ENCODE data around the gene TIMP2.
A peak's percentile ranks its signal among the peaks of the same experiment; 100 is the strongest.
"Not testable (repeated sequence)": the region's sequence is repeated elsewhere in the genome, so short reads cannot be mapped to it uniquely, and the experiment has no call there.

TIMP2 gene

GRCh38 chr17:78925234-78925633, at the start of gene TIMP2:
Gene TIMP2 (minus strand): TSS chr17:78925387. CDS start chr17:78925088, 299 bp downstream.
- DNase-seq (ENCODE audit: low read depth in 2 of 2), result peak; percentile 26 to 40

- DNase-seq (ENCODE audit: low read depth in 2 of 2), result no peak
Measured at GRCh38 chr17:78973792-78974520, 48.8 kb upstream of the TIMP2 start.

GRCh38 chr17:78973196-78973595, 48.0 kb upstream of the TIMP2 start:
- DNase-seq (ENCODE audit: low read depth in 2 of 2), result no peak

- DNase-seq (ENCODE audit: low read depth in 2 of 2), result no peak
Measured at GRCh38 chr17:78972507-78973105, 47.4 kb upstream of the TIMP2 start.

- no peak for DNase-seq (ENCODE audit: low read depth in 2 of 2)
Measured at GRCh38 chr17:78971756-78972506, 46.7 kb upstream of the TIMP2 start.

GRCh38 chr17:78970834-78971755, 45.9 kb upstream of the TIMP2 start:
- DNase-seq (ENCODE audit: low read depth in 2 of 2), result peak; percentile 61 to 71

GRCh38 chr17:78969865-78970264, 44.7 kb upstream of the TIMP2 start:
- DNase-seq (ENCODE audit: low read depth in 2 of 2), result no peak

- no peak for DNase-seq (ENCODE audit: low read depth in 2 of 2)
Measured at GRCh38 chr17:78967782-78968362, 42.7 kb upstream of the TIMP2 start.

- DNase-seq (ENCODE audit: low read depth in 2 of 2), result no peak
Measured at GRCh38 chr17:78966910-78967600, 41.9 kb upstream of the TIMP2 start.

- no peak for DNase-seq (ENCODE audit: low read depth in 2 of 2)
Measured at GRCh38 chr17:78966123-78966813, 41.1 kb upstream of the TIMP2 start.

GRCh38 chr17:78965491-78965924, 40.3 kb upstream of the TIMP2 start:
- no peak for DNase-seq (ENCODE audit: low read depth in 2 of 2)

GRCh38 chr17:78963378-78963777, 38.2 kb upstream of the TIMP2 start:
- no peak for DNase-seq (ENCODE audit: low read depth in 2 of 2)

- DNase-seq (ENCODE audit: low read depth in 2 of 2), result not testable (repeated sequence)
Measured at GRCh38 chr17:78962984-78963348, 37.8 kb upstream of the TIMP2 start.

- no peak for DNase-seq (ENCODE audit: low read depth in 2 of 2)
Measured at GRCh38 chr17:78962345-78962983, 37.3 kb upstream of the TIMP2 start.

GRCh38 chr17:78961571-78961970, 36.4 kb upstream of the TIMP2 start:
- DNase-seq (ENCODE audit: low read depth in 2 of 2), result no peak

- DNase-seq (ENCODE audit: low read depth in 2 of 2), result no peak
Measured at GRCh38 chr17:78960928-78961327, 35.7 kb upstream of the TIMP2 start.

GRCh38 chr17:78959803-78960202, 34.6 kb upstream of the TIMP2 start:
- DNase-seq (ENCODE audit: low read depth in 2 of 2), result no peak

GRCh38 chr17:78958641-78959127, 33.5 kb upstream of the TIMP2 start:
- DNase-seq (ENCODE audit: low read depth in 2 of 2), result no peak

- DNase-seq (ENCODE audit: low read depth in 2 of 2), result no peak
Measured at GRCh38 chr17:78957128-78957527, 31.9 kb upstream of the TIMP2 start.

All from stimulated activated CD8-positive, alpha-beta memory T cell treated with anti-CD3 and anti-CD28 coated beads, Interleukin-7, amount 100 ng/mL, for 1 hour (primary cell).